GM10248 (cell line): ENCODE data around the gene HTR3A.

Experiments
- CTCF ChIA-PET: fragments of 300-600 bp; sonication (Branson Sonifier 250); formaldehyde crosslinking; extraction: SDS; loops from one replicate; lab custom pipeline; 2021; ENCODE audit warnings: antibody characterized with exemption; lab: Yijun Ruan, JAX
- POLR2A ChIA-PET: fragments of 350-650 bp; sonication (Branson Sonifier 250); formaldehyde crosslinking; extraction: SDS; loops from one replicate; lab custom pipeline; 2020; ENCODE audit warnings: antibody characterized with exemption; lab: Yijun Ruan, JAX
- DNase-seq: peaks from one replicate; pipeline ENCODE4 v3.0.0; 2012; ENCODE audit errors: extremely low spot score
- TF ChIP-seq, protein P1 (sequence below): IDR thresholded peaks from 2 replicates; pipeline ENCODE4 v1.5.1; 2012; ENCODE audit warnings: mild to moderate bottlenecking, low read depth; ENCODE audit errors: extremely low read depth, missing control alignments, control extremely low read depth

The HTR3A gene

GRCh38 chr11:113992459-113993110 is 17.7 kb downstream of the HTR3A start:
- TF ChIP-seq, protein P1, sequence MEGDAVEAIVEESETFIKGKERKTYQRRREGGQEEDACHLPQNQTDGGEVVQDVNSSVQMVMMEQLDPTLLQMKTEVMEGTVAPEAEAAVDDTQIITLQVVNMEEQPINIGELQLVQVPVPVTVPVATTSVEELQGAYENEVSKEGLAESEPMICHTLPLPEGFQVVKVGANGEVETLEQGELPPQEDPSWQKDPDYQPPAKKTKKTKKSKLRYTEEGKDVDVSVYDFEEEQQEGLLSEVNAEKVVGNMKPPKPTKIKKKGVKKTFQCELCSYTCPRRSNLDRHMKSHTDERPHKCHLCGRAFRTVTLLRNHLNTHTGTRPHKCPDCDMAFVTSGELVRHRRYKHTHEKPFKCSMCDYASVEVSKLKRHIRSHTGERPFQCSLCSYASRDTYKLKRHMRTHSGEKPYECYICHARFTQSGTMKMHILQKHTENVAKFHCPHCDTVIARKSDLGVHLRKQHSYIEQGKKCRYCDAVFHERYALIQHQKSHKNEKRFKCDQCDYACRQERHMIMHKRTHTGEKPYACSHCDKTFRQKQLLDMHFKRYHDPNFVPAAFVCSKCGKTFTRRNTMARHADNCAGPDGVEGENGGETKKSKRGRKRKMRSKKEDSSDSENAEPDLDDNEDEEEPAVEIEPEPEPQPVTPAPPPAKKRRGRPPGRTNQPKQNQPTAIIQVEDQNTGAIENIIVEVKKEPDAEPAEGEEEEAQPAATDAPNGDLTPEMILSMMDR = no peak
- no peak for DNase-seq
- POLR2A ChIA-PET = no interaction called here
- CTCF ChIA-PET = interaction anchor here (1.4 to 6.2 kb wide), 3 partner anchors 9 to 269 kb away, joined by 3 to 80 read pairs (median 4); no protein-coding TSS in a partner anchor

DNA sequence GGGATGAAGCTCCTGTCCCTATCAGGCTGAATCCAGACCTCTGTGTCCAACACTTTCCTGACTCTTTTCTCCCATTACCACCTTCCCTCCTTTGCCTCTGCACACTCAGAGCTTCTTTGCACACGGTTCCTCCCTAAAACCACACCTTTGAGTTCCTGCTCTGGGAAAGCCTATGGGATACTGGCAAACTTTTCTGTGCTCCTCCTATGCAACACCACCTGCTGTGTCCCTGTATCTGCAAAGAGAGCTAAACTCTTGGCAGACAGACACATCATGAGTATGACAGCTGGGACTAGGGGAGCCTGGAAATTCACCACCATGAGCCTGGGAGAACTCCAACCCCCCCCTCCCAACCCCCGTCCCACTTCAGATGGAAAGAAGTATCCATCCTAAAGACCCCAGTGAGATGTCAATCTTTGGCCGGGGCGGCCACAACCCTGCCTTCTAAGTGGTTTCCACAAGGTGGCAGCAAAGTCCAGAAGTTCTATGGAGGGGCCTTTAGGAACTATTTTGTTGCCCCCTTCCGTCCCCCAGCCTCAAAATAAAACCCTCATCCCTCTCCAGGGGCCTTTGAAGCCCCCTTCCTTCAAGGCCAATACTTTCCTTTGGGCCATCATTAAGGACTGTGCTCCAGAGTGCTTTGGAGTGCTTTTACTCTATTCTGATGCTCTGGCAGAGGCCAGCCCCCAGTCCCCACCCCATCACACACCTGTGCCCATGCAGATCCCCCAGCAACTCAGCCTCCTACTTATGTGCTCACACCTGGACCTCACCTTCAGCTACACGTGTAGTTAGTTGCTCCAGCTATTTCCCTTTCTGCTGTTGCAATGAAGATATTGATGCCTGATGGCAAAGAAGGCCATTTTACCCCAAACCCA is 19.4 kb downstream of the HTR3A start:
- ChIA-PET POLR2A (no interaction called here), CTCF (interaction anchor here (0.7 to 6.2 kb wide), 7 partner anchors 18 to 275 kb away, joined by 3 to 80 read pairs (median 3); no protein-coding TSS in a partner anchor)
- TF ChIP-seq, protein P1 = peak; percentile 42
- DNase-seq = peak; percentile 53

GRCh38 chr11:113997473-113997872 is 22.6 kb downstream of the HTR3A start:
- CTCF ChIA-PET = no interaction called here
- TF ChIP-seq, protein P1 = no peak
- no peak for DNase-seq
- POLR2A ChIA-PET = no interaction called here

DNA sequence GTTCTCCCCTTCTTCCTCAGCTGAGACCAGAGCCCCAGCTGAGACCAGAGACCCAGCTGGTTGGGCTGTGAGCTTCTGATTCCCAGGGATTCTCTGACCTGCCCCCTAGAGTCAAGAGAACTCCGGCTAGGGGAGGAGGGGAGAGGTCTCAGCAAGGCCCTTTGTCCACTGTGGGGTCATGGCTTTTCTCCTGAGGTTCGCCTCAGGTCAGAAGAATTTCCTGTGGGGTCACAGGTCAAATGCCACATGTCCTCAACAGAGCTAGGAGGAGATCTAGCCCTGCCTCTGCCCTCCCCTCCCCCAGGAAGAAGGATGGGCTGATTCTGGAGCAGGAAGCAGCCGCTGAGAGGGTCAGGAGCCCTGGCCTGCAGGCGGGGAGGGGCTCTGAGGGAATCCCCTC is 23.7 kb downstream of the HTR3A start:
- CTCF ChIA-PET = no interaction called here
- POLR2A ChIA-PET = no interaction called here
- TF ChIP-seq, protein P1 = no peak
- no peak for DNase-seq

GRCh38 chr11:114000526-114000925 is 25.6 kb downstream of the HTR3A start:
- ChIA-PET CTCF (no interaction called here), POLR2A (no interaction called here)
- no peak for DNase-seq
- TF ChIP-seq, protein P1 = no peak

DNA sequence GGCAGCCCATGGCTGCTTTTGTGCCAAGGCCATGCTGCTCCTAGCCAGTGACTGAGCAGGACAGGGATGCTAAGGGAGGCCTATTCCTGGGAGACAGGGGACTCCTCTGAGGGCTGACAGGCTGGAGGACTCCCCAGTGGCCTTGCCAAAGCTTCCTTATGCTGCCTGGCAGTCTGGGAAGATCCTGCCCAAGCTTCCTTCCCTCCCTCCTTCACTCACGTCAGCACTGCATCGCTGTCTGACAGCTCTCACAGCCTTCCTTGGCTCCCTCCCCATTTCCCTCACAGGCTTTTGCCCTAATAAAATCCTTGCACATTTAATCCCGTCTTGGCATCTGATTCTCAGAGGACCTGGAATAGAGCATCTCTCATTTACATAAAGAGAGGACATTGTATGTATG is 26.5 kb downstream of the HTR3A start:
- ChIA-PET POLR2A (no interaction called here), CTCF (interaction anchor here (0.9 to 1.3 kb wide), 2 partner anchors 8 to 262 kb away, joined by 3 to 4 read pairs; no protein-coding TSS in a partner anchor)
- TF ChIP-seq, protein P1 = no peak
- DNase-seq = no peak
